ENCODE measurements around the gene THAP4. TPM values are rescaled to one million over a fixed set of nuclear protein-coding genes. Genes with fewer than 3 reads are reported as not detected.

Gene THAP4
- polyA plus RNA-seq, 1 donor (not counting 4 experiments of a cell fraction or from before 2014, with no cell fraction given) = 30.3 TPM

DNA sequence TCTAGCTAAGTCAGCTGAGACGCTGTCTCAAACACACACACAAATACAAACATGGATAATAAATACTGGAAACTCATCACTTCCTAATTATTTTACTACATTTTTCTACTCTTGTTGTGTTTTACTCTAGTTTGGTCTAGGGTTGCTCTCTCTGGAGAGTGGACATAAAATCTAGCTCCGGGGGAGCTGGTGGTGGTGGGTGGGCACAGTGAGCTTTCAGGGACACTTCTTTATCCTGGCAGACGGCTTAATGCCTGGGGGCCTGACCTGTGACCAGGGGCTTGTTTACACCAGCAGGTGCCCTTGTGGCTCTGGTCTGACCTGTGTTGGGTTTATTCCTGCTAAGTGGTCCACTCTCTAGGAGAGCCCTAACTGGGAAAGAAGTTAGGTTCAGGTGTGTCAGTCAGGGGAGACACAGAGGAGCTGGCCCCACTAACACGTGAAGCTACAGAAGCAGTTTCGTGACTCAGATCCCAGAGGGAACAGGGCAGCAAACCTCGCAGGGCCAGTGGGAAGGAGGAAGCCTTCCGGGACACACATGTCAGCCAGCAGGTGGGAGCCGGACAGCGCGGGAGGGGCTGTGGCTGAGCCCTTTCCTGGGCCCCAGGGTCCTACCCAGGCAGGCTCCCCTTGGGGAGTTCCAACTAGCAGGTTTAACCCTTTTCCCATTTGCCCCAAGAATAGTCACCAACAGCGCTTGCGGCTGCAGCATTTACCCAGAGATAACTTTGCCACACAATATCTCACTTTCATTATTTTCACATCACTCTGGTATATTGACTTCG lies 100.9 kb downstream of the THAP4 start:
- Histone ChIP-seq H3K27me3 (ENCODE audit: control insufficient read depth, extremely low read depth, insufficient read depth, low read length) (peaks cover 10% of the 10 kb centered on the region), H2AFZ (ENCODE audit: control insufficient read depth, low read length) (no peak overlapping the region), H4K20me1 (ENCODE audit: control insufficient read depth, extremely low read depth, insufficient read depth, low read length) (no peaks in the 10 kb centered on the region), H3K4me1 (ENCODE audit: control insufficient read depth, extremely low read depth, insufficient read depth, low read length) (peaks cover 8% of the 10 kb centered on the region), H3K9me1 (ENCODE audit: control insufficient read depth, extremely low read depth, insufficient read depth, low read length) (no peaks in the 10 kb centered on the region), H3K36me3 (ENCODE audit: control insufficient read depth in 2 of 2, extremely low read depth in 1 of 2, insufficient read depth in 2 of 2, low read length in 2 of 2) (no peaks in the 10 kb centered on the region), H3K79me2 (ENCODE audit: control insufficient read depth, insufficient read depth, low read length) (no peaks in the 10 kb centered on the region), H3K4me2 (ENCODE audit: control insufficient read depth, extremely low read depth, insufficient read depth, low read depth, low read length) (no peak overlapping the region), H3K27ac (ENCODE audit: control insufficient read depth, insufficient read depth, low read length) (no peak overlapping the region), H3K9me3 (ENCODE audit: control insufficient read depth, low read depth, low read length) (no peaks in the 10 kb centered on the region), H3K4me3 (ENCODE audit: control insufficient read depth in 2 of 3, extremely low read depth in 1 of 3, insufficient read depth in 2 of 3, low read depth in 1 of 3, low read length in 3 of 3) (no peak overlapping the region), H3K9ac (ENCODE audit: control insufficient read depth, extremely low read depth, insufficient read depth, low read length) (no peak overlapping the region)
- dilution Hi-C loops (cut with MboI; ENCODE audit: extremely low pct_ligation_motif_present, low sequenced_read_pairs) = no loop called here
- TF ChIP-seq EZH2 (IDR thresholded peaks at IDR 0.05; ENCODE audit: low read length) = no peak
- TF ChIP-seq, protein P1, sequence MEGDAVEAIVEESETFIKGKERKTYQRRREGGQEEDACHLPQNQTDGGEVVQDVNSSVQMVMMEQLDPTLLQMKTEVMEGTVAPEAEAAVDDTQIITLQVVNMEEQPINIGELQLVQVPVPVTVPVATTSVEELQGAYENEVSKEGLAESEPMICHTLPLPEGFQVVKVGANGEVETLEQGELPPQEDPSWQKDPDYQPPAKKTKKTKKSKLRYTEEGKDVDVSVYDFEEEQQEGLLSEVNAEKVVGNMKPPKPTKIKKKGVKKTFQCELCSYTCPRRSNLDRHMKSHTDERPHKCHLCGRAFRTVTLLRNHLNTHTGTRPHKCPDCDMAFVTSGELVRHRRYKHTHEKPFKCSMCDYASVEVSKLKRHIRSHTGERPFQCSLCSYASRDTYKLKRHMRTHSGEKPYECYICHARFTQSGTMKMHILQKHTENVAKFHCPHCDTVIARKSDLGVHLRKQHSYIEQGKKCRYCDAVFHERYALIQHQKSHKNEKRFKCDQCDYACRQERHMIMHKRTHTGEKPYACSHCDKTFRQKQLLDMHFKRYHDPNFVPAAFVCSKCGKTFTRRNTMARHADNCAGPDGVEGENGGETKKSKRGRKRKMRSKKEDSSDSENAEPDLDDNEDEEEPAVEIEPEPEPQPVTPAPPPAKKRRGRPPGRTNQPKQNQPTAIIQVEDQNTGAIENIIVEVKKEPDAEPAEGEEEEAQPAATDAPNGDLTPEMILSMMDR (optimal IDR thresholded peaks at IDR 0.05 in 1 of 3, IDR thresholded peaks at IDR 0.05 in 1 of 3, conservative IDR thresholded peaks at IDR 0.05 in 1 of 3; ENCODE audit: extremely low read depth in 1 of 3, insufficient read depth in 2 of 3, low read length in 3 of 3) = no peak
- DNase-seq (ENCODE audit: low read depth, low spot score) (no peak), FAIRE-seq (no peak)

GRCh38 chr2:241534701-241535375 lies 102.1 kb downstream of the THAP4 start:
- no peak overlapping the region for H3K4me2 ChIP-seq (ENCODE audit: control insufficient read depth, extremely low read depth, insufficient read depth, low read depth, low read length)
- no peak overlapping the region for H3K4me3 ChIP-seq (ENCODE audit: control insufficient read depth in 2 of 3, extremely low read depth in 1 of 3, insufficient read depth in 2 of 3, low read depth in 1 of 3, low read length in 3 of 3)
- no peaks in the 10 kb centered on the region for H3K9me3 ChIP-seq (ENCODE audit: control insufficient read depth, low read depth, low read length)
- H4K20me1 ChIP-seq (ENCODE audit: control insufficient read depth, extremely low read depth, insufficient read depth, low read length) = no peaks in the 10 kb centered on the region
- no peak for TF ChIP-seq EZH2 (IDR thresholded peaks at IDR 0.05; ENCODE audit: low read length)
- TF ChIP-seq, protein P1 (optimal IDR thresholded peaks at IDR 0.05 in 1 of 3, IDR thresholded peaks at IDR 0.05 in 1 of 3, conservative IDR thresholded peaks at IDR 0.05 in 1 of 3; ENCODE audit: extremely low read depth in 1 of 3, insufficient read depth in 2 of 3, low read length in 3 of 3) = no peak
- FAIRE-seq (no peak), DNase-seq (ENCODE audit: low read depth, low spot score) (no peak)
- no peak overlapping the region for H3K9ac ChIP-seq (ENCODE audit: control insufficient read depth, extremely low read depth, insufficient read depth, low read length)
- H3K4me1 ChIP-seq (ENCODE audit: control insufficient read depth, extremely low read depth, insufficient read depth, low read length) = peaks cover 3% of the 10 kb centered on the region
- dilution Hi-C loops (cut with MboI; ENCODE audit: extremely low pct_ligation_motif_present, low sequenced_read_pairs) = no loop called here
- no peaks in the 10 kb centered on the region for H3K79me2 ChIP-seq (ENCODE audit: control insufficient read depth, insufficient read depth, low read length)
- H3K9me1 ChIP-seq (ENCODE audit: control insufficient read depth, extremely low read depth, insufficient read depth, low read length) = no peaks in the 10 kb centered on the region
- H3K27ac ChIP-seq (ENCODE audit: control insufficient read depth, insufficient read depth, low read length) = no peak overlapping the region
- H2AFZ ChIP-seq (ENCODE audit: control insufficient read depth, low read length) = no peak overlapping the region
- peaks cover 16% of the 10 kb centered on the region for H3K27me3 ChIP-seq (ENCODE audit: control insufficient read depth, extremely low read depth, insufficient read depth, low read length)
- no peaks in the 10 kb centered on the region for H3K36me3 ChIP-seq (ENCODE audit: control insufficient read depth in 2 of 2, extremely low read depth in 1 of 2, insufficient read depth in 2 of 2, low read length in 2 of 2)

Small RNAs within 50 kb of the gene (small RNA-seq; reads per million reads assigned to genes)
- gene RNA5SP122 (ENCODE audit: insufficient read length in 3 of 3, low read depth in 3 of 3, low replicate concordance in 1 of 3) = 0 to 9.0 (median 6.3) reads per million in 3 experiments

Other genes starting within 250 kb of the THAP4 start
- 237 to 339 TPM (median 242 TPM) in 3 replicates for gene STK25, start 128.6 kb downstream of the THAP4 start, polyA plus RNA-seq
- 15.4 to 25.5 TPM (median 21.7 TPM) in 3 replicates for gene BOK, start 78.4 kb downstream of the THAP4 start, polyA plus RNA-seq
- 69.0 to 96.0 TPM (median 72.3 TPM) in 3 replicates for gene ATG4B, start 535 bp upstream of the THAP4 start, polyA plus RNA-seq
- gene DTYMK, start 49.7 kb upstream of the THAP4 start, polyA plus RNA-seq = 19.4 to 32.1 TPM (median 31.6 TPM) in 3 replicates
- 17.3 to 21.1 TPM (median 19.1 TPM) in 3 replicates for gene ING5, start 64.9 kb upstream of the THAP4 start, polyA plus RNA-seq
- gene D2HGDH, start 97.5 kb upstream of the THAP4 start, polyA plus RNA-seq = 5.4 to 10.8 TPM (median 5.8 TPM) in 3 replicates
- gene GAL3ST2, start 139.7 kb upstream of the THAP4 start, polyA plus RNA-seq = 0.05 TPM in 1 of 3 replicates, not detected in the others
- gene NEU4, start 172.0 kb upstream of the THAP4 start, polyA plus RNA-seq = not detected in 3 replicates
- not detected in 3 replicates for gene PDCD1, start 221.7 kb upstream of the THAP4 start, polyA plus RNA-seq
- gene RTP5, start 232.6 kb upstream of the THAP4 start, polyA plus RNA-seq = not detected in 3 replicates

Measured in keratinocyte (primary cell).